NCI-H1105 (cell line): ENCODE results near the gene LMX1A.

ENCODE experiments used
- DNase-seq: peaks from one replicate; lab custom pipeline; 2025; lab: John Stamatoyannopoulos, UW

The LMX1A gene

DNA sequence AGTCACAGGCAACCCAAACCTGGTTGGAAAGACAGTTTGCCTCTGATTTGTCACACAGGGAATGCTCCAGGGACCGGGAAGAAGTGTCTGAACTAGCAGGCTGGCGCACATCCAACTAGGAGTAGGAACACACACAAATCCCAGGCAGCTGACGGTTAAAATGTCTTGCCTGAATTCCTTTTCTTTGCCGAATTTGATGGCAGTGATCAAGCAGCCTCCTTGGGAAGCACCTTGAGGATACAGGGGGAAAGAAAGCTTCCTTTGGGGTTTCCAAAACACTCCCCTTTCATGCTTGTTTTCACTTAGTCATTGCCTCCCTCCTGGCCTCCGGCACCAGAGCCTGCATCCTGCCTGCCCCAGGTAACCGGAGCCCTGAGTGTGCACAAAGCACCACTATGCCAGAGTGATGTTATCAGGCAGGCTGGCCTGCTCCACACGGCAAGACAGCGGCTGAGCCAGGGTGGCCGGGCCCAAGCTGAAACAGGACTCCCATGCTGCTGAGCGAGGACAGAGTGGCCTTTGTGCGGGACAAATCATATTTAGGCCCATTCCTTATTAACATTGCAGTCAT is 193.8 kb downstream of the LMX1A start:
- DNase-seq = peak; percentile 83

DNA sequence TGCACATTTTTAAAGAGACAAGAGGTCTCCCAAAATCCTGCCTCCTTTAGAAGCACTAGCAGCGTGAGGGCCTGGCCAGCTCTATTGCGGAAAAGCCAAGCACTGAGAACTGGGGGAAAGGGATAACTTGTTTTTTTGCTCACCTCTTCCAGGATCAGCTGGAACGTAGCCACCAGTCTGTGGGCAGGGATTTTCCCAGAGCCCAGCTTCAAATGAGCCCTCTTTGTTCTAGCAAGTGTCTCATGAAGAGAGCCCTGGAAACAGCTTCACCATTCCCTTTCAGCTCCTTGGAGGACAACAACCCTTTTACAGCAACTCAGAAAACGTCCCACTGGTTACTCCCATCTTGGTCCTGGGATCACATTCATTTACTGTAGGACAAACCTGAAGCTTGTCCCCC is 195.4 kb downstream of the LMX1A start:
- DNase-seq = no peak

DNA sequence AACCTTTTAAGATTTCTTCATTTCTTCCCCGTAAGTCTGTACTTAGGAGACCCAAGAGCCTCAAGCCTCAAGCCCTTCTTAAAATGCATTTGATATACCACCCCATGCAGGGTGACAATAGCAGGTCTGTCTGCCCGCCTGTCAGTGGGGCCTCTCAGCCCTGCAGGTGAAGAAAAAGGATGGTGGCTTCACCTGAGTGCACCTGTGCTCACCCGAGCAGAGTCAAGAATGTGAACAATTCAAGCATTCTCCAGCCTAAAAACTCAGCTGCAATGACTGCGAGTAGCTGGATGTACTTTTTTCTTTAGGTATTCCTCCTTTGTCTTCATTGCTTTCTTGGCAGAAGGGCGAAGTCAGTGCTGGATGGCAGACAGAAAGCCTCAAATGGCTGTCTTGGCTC is 203.3 kb downstream of the LMX1A start:
- DNase-seq = no peak

DNA sequence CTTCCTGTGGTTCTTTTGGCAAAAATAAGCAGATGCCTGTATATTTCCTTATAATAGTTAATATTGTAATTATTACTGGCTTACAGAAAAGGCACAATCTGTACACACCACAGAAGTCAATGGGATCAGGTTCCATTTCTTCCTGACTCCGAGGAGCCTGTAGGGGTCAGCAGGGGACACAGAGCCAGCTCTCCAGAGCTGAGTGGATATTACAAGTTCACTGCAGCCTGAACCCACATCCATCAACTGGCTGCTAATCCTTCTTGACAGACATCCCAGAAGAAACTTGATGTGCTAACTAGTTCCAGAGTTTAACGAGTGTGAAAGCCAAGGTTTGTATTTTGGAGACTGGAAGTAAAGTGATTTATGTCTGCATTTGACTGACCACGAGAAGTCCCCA is 203.8 kb downstream of the LMX1A start:
- DNase-seq = no peak

DNA sequence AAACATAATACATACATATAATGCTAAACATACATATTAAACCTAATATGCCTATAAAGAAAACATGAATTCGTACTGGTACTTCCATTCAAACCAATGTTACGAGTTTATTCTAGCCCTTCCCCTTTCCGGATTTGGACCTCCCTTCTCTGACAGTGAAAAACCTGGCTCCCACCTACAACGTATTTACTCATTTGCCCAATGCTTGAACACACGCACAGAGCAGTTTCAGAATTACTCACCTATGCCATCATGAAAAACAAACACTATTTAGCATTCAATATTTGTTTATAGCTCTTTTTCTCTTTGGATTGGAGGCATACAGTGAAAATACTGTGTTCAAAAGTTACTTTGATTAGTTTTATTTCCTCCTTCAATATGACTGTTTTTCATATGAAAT is 204.4 kb downstream of the LMX1A start:
- no peak for DNase-seq
